ENCODE data around the gene LAMB3. TPM values are rescaled to one million over a fixed set of nuclear protein-coding genes. Genes with fewer than 3 reads are reported as not detected.

The LAMB3 gene
- total and polyA plus RNA-seq, 10 donors: 0.43 to 3.4 (median 0.80) TPM

GRCh38 chr1:209686322-209686721, 34.1 kb upstream of the LAMB3 start:
- Histone ChIP-seq H3K36me3 (no peaks in the 10 kb centered on the region), H3K9me3 (no peaks in the 10 kb centered on the region), H3K27ac (peak overlapping the region in 6 of 8 donors; percentile 1 to 58 (median 46)), H3K27me3 (replicated peaks in 1 of 7) (peaks cover 0 to 36% (median 0%) of the 10 kb centered on the region in 7 donors), H3K4me3 (no peak overlapping the region), H3K4me1 (peaks cover 0 to 18% (median 11%) of the 10 kb centered on the region in 6 donors)
- 72 to 81% (median 74%) methylated on average over 4 of the region's 4 CpGs for WGBS, 5 donors
- no peak for DNase-seq
- intact Hi-C loops (cut with DNase I; ENCODE audit: low total_unique reads): no loop called here
- TF ChIP-seq POLR2A (IDR thresholded peaks at IDR 0.05): no peak

DNA sequence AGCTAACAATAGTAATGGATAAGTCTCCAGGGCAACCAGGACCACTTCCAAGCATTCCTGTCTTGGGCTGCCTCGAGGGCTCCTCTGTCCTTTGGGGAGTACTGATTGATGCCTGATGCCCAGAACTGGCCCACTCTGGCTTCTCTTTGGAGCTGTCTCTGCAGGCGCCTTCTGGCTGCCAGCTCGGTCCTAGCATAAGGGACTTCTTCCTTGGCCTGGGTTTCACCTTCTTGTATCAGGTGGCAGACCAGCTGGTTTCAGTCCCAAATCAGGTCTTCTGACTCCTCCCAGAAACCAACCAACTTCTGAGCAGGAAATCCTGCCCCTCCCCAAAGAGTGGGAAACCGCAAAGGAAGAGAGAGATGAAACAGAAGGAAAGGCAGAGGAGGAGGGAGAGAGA, 33.6 kb upstream of the LAMB3 start:
- intact Hi-C loops (cut with DNase I; ENCODE audit: low total_unique reads): no loop called here
- TF ChIP-seq POLR2A (IDR thresholded peaks at IDR 0.05): no peak
- Histone ChIP-seq H3K4me1 (peaks cover 0 to 18% (median 11%) of the 10 kb centered on the region in 6 donors), H3K27me3 (replicated peaks in 1 of 7) (peaks cover 0 to 41% (median 0%) of the 10 kb centered on the region in 7 donors), H3K4me3 (no peak overlapping the region), H3K36me3 (no peaks in the 10 kb centered on the region), H3K27ac (peak overlapping the region in 6 of 8 donors; percentile 20 to 58 (median 46)), H3K9me3 (no peaks in the 10 kb centered on the region)
- no peak for DNase-seq
- WGBS, 5 donors: 38 to 51% (median 40%) methylated on average over 4 of the region's 4 CpGs

DNA sequence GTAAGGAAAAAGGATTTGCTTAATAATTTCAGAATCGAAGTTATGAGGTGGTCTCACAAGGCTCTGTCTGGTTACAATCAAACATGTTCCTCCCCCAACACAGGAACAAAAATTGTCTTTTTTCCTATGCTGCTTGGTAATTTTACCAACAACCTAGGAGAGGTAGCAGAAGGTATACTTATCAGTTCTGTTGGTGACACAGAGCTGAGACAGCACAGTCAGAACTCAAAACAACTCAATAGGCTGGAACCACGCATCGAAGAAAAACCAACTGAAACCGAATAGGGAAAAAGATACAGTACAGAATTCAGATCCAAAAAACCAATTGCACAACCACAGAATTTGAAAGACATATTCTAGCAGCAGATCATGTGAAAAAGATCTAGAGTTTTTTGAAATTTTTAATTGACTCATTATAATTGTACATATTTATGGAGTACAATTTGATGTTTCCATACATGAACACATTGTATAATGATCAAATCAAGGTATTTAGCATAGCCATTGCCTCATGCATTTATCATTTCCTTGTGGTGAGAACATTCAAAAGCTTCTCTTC, 26.8 kb upstream of the LAMB3 start:
- H3K4me1 ChIP-seq: peaks cover 7 to 33% (median 25%) of the 10 kb centered on the region in 6 donors
- WGBS, 5 donors: 81 to 90% (median 83%) methylated on average over 4 of the region's 4 CpGs
- H3K4me3 ChIP-seq: no peak overlapping the region
- no peaks in the 10 kb centered on the region for H3K36me3 ChIP-seq
- H3K27ac ChIP-seq: no peak overlapping the region
- intact Hi-C loops (cut with DNase I; ENCODE audit: low total_unique reads): no loop called here
- DNase-seq: no peak
- H3K27me3 ChIP-seq (replicated peaks in 1 of 7): peaks cover 0 to 87% (median 33%) of the 10 kb centered on the region in 7 donors
- H3K9me3 ChIP-seq: no peaks in the 10 kb centered on the region
- no peak for TF ChIP-seq POLR2AphosphoS5 (IDR thresholded peaks at IDR 0.05)
- no peak for TF ChIP-seq CTCF (IDR thresholded peaks at IDR 0.05 in 8 of 11, conservative IDR thresholded peaks at IDR 0.05 in 3 of 11)
- no peak for TF ChIP-seq POLR2A (IDR thresholded peaks at IDR 0.05)

GRCh38 chr1:209675565-209676154, 23.4 kb upstream of the LAMB3 start:
- TF ChIP-seq CTCF (IDR thresholded peaks at IDR 0.05 in 8 of 11, conservative IDR thresholded peaks at IDR 0.05 in 3 of 11) (peak in 1 of 11 experiments; percentile 10), POLR2A (IDR thresholded peaks at IDR 0.05) (no peak)
- 3 to 6% (median 4%) methylated on average over 22 to 34 of the region's 34 CpGs for WGBS, 5 donors
- H3K4me1 ChIP-seq: peaks cover 20 to 48% (median 41%) of the 10 kb centered on the region in 6 donors
- H3K27ac ChIP-seq: peak overlapping the region in 7 of 8 donors; percentile 72 to 93 (median 84)
- H3K27me3 ChIP-seq (replicated peaks in 1 of 7): peaks cover 0 to 62% (median 33%) of the 10 kb centered on the region in 7 donors
- H3K9me3 ChIP-seq: no peaks in the 10 kb centered on the region
- H3K4me3 ChIP-seq: peak overlapping the region; percentile 29 to 73 (median 42)
- intact Hi-C loops (cut with DNase I; ENCODE audit: low total_unique reads): no loop called here
- H3K36me3 ChIP-seq: no peaks in the 10 kb centered on the region
- DNase-seq: peak; percentile 85

DNA sequence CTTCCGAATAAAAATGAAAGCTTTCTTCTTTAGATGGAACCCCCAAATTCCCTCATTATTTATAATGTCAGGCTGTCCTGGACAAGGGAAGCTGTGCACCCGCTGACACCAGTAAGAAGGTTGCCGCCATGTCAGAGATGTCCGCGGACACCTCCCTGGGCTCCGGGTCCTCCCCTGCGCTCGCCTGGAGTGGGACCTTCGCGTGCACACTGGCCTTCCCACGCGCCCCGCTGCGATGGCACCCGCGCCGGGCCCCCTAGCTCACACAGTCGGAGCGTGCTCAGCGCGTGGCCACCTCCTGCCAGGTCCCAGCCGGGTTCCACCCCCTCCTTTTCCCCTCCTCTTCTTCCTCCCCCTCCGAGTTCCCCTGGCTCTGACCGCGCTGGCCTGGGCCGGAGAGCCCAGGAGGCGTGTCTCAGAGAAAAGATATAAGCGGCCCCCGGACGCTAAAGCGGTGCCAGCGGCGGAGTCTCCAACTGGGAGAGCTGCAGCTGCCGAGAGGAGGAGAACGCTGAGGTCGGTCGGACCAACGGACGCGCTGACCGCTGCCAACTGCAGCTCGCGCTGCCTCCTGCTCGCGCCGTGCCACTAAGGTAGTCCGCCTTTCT, 22.8 kb upstream of the LAMB3 start, which contains the start of gene G0S2:
G0S2 (plus strand) TSS at position 456 of the 608 bp plus-strand sequence. CDS start 273 bp downstream, outside the sequence.
- peak; percentile 91 for DNase-seq
- intact Hi-C loops (cut with DNase I; ENCODE audit: low total_unique reads): no loop called here
- 2 to 7% (median 4%) methylated on average over 33 to 47 of the region's 47 CpGs for WGBS, 5 donors
- H3K4me1 ChIP-seq: peaks cover 20 to 48% (median 41%) of the 10 kb centered on the region in 6 donors
- H3K27ac ChIP-seq: peak within 1 kb of the TSS in 7 of 8 donors; percentile 72 to 93 (median 84)
- no peaks in the 10 kb centered on the region for H3K36me3 ChIP-seq
- H3K9me3 ChIP-seq: no peaks in the 10 kb centered on the region
- H3K4me3 ChIP-seq: peak within 1 kb of the TSS; percentile 29 to 73 (median 42)
- H3K27me3 ChIP-seq (replicated peaks in 1 of 7): peaks cover 0 to 57% (median 33%) of the 10 kb centered on the region in 7 donors
- TF ChIP-seq CTCF (IDR thresholded peaks at IDR 0.05 in 8 of 11, conservative IDR thresholded peaks at IDR 0.05 in 3 of 11): no peak
- TF ChIP-seq POLR2AphosphoS5 (IDR thresholded peaks at IDR 0.05): peak; percentile 64 to 87 (median 84)
- peak in 1 of 3 donors; percentile 34 for TF ChIP-seq POLR2A (IDR thresholded peaks at IDR 0.05)

Data from spleen (tissue), 11 donors.